BLaER1 treated with 17β-estradiol and CSF1 and Interleukin-3, amounts not matched to agents 10 nM and 100 nM (cell line): ENCODE data around the gene NELL1.

Source experiments
- H3K27ac ChIP-seq, 11 experiments: shearing (Covaris generic); formaldehyde crosslinking; 2 replicates each; pipeline ENCODE4 v1.8.1; 2022
- H3K27me3 ChIP-seq, 11 experiments: shearing (Covaris generic); formaldehyde crosslinking; 2 replicates each; pipeline ENCODE4 v1.8.1; 2022
- H3K36me3 ChIP-seq, 11 experiments: shearing (Covaris generic); formaldehyde crosslinking; 2 replicates each; pipeline ENCODE4 v1.8.1; 2022
- H3K4me1 ChIP-seq, 10 experiments: shearing (Covaris generic); formaldehyde crosslinking; 2 replicates each; pipeline ENCODE4 v1.8.1; 2022
- H3K4me2 ChIP-seq, 11 experiments: shearing (Covaris generic); formaldehyde crosslinking; 2 replicates each; pipeline ENCODE4 v1.8.1; 2022
- H3K4me3 ChIP-seq, 10 experiments: shearing (Covaris generic); formaldehyde crosslinking; 2 replicates each; pipeline ENCODE4 v1.8.1; 2022
- H3K9ac ChIP-seq, 11 experiments: shearing (Covaris generic); formaldehyde crosslinking; 2 replicates each; pipeline ENCODE4 v1.8.1; 2022
- H3K9me3 ChIP-seq, 11 experiments: shearing (Covaris generic); formaldehyde crosslinking; replicated peaks in 1 of 11; 2 replicates each; pipeline ENCODE4 v1.8.1; 2022
- H4K20me1 ChIP-seq, 11 experiments: shearing (Covaris generic); formaldehyde crosslinking; 2 replicates each; pipeline ENCODE4 v1.8.1; 2022
- Cebpa-rat ChIP-seq, 11 experiments: shearing (Covaris generic); IDR thresholded peaks; 2 replicates each; pipeline ENCODE4 v1.8.1; 2022

Gene NELL1

GRCh38 chr11:20671856-20672546 is 2.6 kb downstream of the NELL1 start:
- Histone ChIP-seq H3K4me2 (peak overlapping the region; percentile 92 to 100 (median 100); a peak in 21 of 22 replicates), H3K4me1 (peaks cover 31 to 47% (median 43%) of the 10 kb centered on the region in 10 experiments), H3K4me3 (peak overlapping the region in 2 of 10 experiments; percentile 64 to 76; a peak in 1 of 20 replicates), H3K27ac (no peak overlapping the region), H3K9ac (no peak overlapping the region), H4K20me1 (peaks cover 0 to 27% (median 13%) of the 10 kb centered on the region in 11 experiments; a peak in 7 of 22 replicates), H3K36me3 (no peaks in the 10 kb centered on the region; a peak in 1 of 22 replicates), H3K27me3 (peaks cover 48 to 56% (median 52%) of the 10 kb centered on the region in 11 experiments), H3K9me3 (0 out of 22 replicates have a peak, but pooled peaks cover 0 to 1% (median 0%) of the 10 kb centered on the region in 11 experiments)
- no peak for TF ChIP-seq Cebpa-rat (IDR thresholded peaks at IDR 0.05)

- Histone ChIP-seq H3K4me2 (peak overlapping the region in 3 of 11 experiments; percentile 96 to 100 (median 99); a peak in 7 of 22 replicates), H3K27ac (no peak overlapping the region), H3K4me3 (no peak overlapping the region), H3K4me1 (peaks cover 31 to 46% (median 42%) of the 10 kb centered on the region in 10 experiments), H3K36me3 (no peaks in the 10 kb centered on the region; a peak in 1 of 22 replicates), H3K9ac (no peak overlapping the region), H3K9me3 (no peaks in the 10 kb centered on the region; a peak in 1 of 22 replicates), H3K27me3 (peaks cover 45 to 51% (median 50%) of the 10 kb centered on the region in 11 experiments), H4K20me1 (peaks cover 0 to 27% (median 13%) of the 10 kb centered on the region in 11 experiments; a peak in 7 of 22 replicates)
- TF ChIP-seq Cebpa-rat (IDR thresholded peaks at IDR 0.05): no peak
Observed at GRCh38 chr11:20672575-20672974, 3.2 kb downstream of the NELL1 start.

GRCh38 chr11:20676658-20677057 is 7.3 kb downstream of the NELL1 start:
- H3K36me3 ChIP-seq: peaks cover 0 to 5% (median 0%) of the 10 kb centered on the region in 11 experiments; a peak in 2 of 22 replicates
- no peak overlapping the region for H3K9ac ChIP-seq
- peaks cover 5 to 10% (median 9%) of the 10 kb centered on the region in 11 experiments for H3K27me3 ChIP-seq
- peaks cover 0 to 4% (median 0%) of the 10 kb centered on the region in 11 experiments; a peak in 1 of 22 replicates for H3K9me3 ChIP-seq
- peaks cover 0 to 29% (median 12%) of the 10 kb centered on the region in 10 experiments; a peak in 16 of 20 replicates for H3K4me1 ChIP-seq
- no peak overlapping the region for H3K4me2 ChIP-seq
- H4K20me1 ChIP-seq: 0 out of 22 replicates have a peak, but pooled peaks cover 0 to 1% (median 0%) of the 10 kb centered on the region in 11 experiments
- H3K27ac ChIP-seq: no peak overlapping the region
- no peak for TF ChIP-seq Cebpa-rat (IDR thresholded peaks at IDR 0.05)
- H3K4me3 ChIP-seq: no peak overlapping the region

GRCh38 chr11:20688761-20689160 is 19.4 kb downstream of the NELL1 start:
- H3K27ac ChIP-seq: no peak overlapping the region
- H3K9me3 ChIP-seq: no peaks in the 10 kb centered on the region
- no peak overlapping the region for H3K9ac ChIP-seq
- H3K4me2 ChIP-seq: no peak overlapping the region
- H3K4me1 ChIP-seq: no peaks in the 10 kb centered on the region
- no peak for TF ChIP-seq Cebpa-rat (IDR thresholded peaks at IDR 0.05)
- no peak overlapping the region for H3K4me3 ChIP-seq
- no peaks in the 10 kb centered on the region for H4K20me1 ChIP-seq
- H3K36me3 ChIP-seq: no peaks in the 10 kb centered on the region
- H3K27me3 ChIP-seq: no peaks in the 10 kb centered on the region

GRCh38 chr11:20707876-20708275 is 38.5 kb downstream of the NELL1 start:
- TF ChIP-seq Cebpa-rat (IDR thresholded peaks at IDR 0.05): no peak
- peaks cover 0 to 35% (median 13%) of the 10 kb centered on the region in 11 experiments; a peak in 14 of 22 replicates for H3K9me3 ChIP-seq

GRCh38 chr11:20712912-20713311 is 43.5 kb downstream of the NELL1 start:
- Histone ChIP-seq H3K27me3 (no peaks in the 10 kb centered on the region), H3K36me3 (no peaks in the 10 kb centered on the region), H3K4me1 (peaks cover 0 to 10% (median 0%) of the 10 kb centered on the region in 10 experiments; a peak in 3 of 20 replicates), H3K9me3 (peaks cover 0 to 23% (median 16%) of the 10 kb centered on the region in 11 experiments; a peak in 13 of 22 replicates), H3K9ac (no peak overlapping the region), H3K27ac (no peak overlapping the region), H3K4me2 (no peak overlapping the region), H4K20me1 (no peaks in the 10 kb centered on the region), H3K4me3 (no peak overlapping the region)
- TF ChIP-seq Cebpa-rat (IDR thresholded peaks at IDR 0.05): no peak

More at GRCh38 chr11:20707876-20708275, 38.5 kb downstream of the NELL1 start:
- Histone ChIP-seq H3K36me3 (no peaks in the 10 kb centered on the region), H3K9ac (no peak overlapping the region), H3K27me3 (no peaks in the 10 kb centered on the region), H4K20me1 (no peaks in the 10 kb centered on the region), H3K4me2 (no peak overlapping the region), H3K4me1 (no peaks in the 10 kb centered on the region), H3K4me3 (no peak overlapping the region), H3K27ac (no peak overlapping the region)

GRCh38 chr11:20715464-20715863 is 46.1 kb downstream of the NELL1 start:
- Histone ChIP-seq H3K9ac (no peak overlapping the region), H3K27me3 (no peaks in the 10 kb centered on the region), H3K4me1 (peaks cover 0 to 10% (median 0%) of the 10 kb centered on the region in 10 experiments; a peak in 3 of 20 replicates), H3K4me2 (no peak overlapping the region), H3K36me3 (no peaks in the 10 kb centered on the region), H4K20me1 (no peaks in the 10 kb centered on the region), H3K9me3 (peaks cover 0 to 11% (median 4%) of the 10 kb centered on the region in 11 experiments; a peak in 7 of 22 replicates), H3K4me3 (no peak overlapping the region), H3K27ac (no peak overlapping the region)
- no peak for TF ChIP-seq Cebpa-rat (IDR thresholded peaks at IDR 0.05)

GRCh38 chr11:20715931-20716330 is 46.5 kb downstream of the NELL1 start:
- Histone ChIP-seq H3K9me3 (peaks cover 0 to 11% (median 4%) of the 10 kb centered on the region in 11 experiments; a peak in 7 of 22 replicates), H3K27me3 (no peaks in the 10 kb centered on the region), H3K4me1 (peaks cover 0 to 10% (median 0%) of the 10 kb centered on the region in 10 experiments; a peak in 3 of 20 replicates), H3K27ac (no peak overlapping the region), H3K4me3 (no peak overlapping the region), H3K4me2 (no peak overlapping the region), H3K9ac (no peak overlapping the region), H4K20me1 (no peaks in the 10 kb centered on the region), H3K36me3 (no peaks in the 10 kb centered on the region)
- no peak for TF ChIP-seq Cebpa-rat (IDR thresholded peaks at IDR 0.05)

- Histone ChIP-seq H4K20me1 (no peaks in the 10 kb centered on the region), H3K36me3 (peaks cover 0 to under 1% (median 0%) of the 10 kb centered on the region in 11 experiments; a peak in 1 of 22 replicates), H3K27me3 (no peaks in the 10 kb centered on the region), H3K4me3 (no peak overlapping the region), H3K9me3 (peaks cover 10 to 19% (median 16%) of the 10 kb centered on the region in 11 experiments), H3K4me1 (peaks cover 0 to 10% (median 0%) of the 10 kb centered on the region in 10 experiments; a peak in 3 of 20 replicates), H3K9ac (no peak overlapping the region), H3K4me2 (no peak overlapping the region), H3K27ac (no peak overlapping the region)
- TF ChIP-seq Cebpa-rat (IDR thresholded peaks at IDR 0.05): no peak
Observed at GRCh38 chr11:20719821-20720220, 50.4 kb downstream of the NELL1 start.
